KBM-7 (cell line): ENCODE results near the gene ARHGAP42.

Experiments
- DNase-seq: peaks from one replicate; pipeline ENCODE4 v3.0.0-alpha.2; 2015
- in situ Hi-C: fragments of 300-500 bp; cut with MboI; formaldehyde crosslinking; loops from 2 replicates; pipeline ENCODE4 v1.14.3; 2020; ENCODE audit warnings: low sequenced_read_pairs, low pct_unique_long_range_greater_than_20kb, mixed read lengths

Gene ARHGAP42

DNA sequence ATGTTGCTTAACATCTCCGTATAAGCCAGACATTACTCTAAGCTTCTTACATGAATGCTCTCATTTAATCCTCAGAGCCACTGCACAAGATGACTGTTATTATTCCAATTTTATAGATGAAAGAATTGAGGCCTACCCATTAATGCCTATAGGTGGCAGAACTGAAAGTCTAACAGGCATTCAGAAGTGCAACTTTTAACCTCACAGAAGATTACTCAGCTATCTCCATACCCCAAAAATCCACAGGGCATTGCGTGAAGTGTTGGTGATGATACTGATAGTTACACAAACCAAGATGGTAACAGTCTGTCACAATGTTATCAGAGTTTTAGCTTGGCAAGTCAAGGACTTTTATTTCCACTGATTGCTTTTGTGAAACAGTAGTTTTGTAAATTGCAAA lies 130.5 kb downstream of the ARHGAP42 start:
- DNase-seq, result no peak
- in situ Hi-C loops, result no loop called here

- in situ Hi-C loops, result no loop called here
- no peak for DNase-seq
Observed at GRCh38 chr11:100820621-100821020, 133.5 kb downstream of the ARHGAP42 start.

DNA sequence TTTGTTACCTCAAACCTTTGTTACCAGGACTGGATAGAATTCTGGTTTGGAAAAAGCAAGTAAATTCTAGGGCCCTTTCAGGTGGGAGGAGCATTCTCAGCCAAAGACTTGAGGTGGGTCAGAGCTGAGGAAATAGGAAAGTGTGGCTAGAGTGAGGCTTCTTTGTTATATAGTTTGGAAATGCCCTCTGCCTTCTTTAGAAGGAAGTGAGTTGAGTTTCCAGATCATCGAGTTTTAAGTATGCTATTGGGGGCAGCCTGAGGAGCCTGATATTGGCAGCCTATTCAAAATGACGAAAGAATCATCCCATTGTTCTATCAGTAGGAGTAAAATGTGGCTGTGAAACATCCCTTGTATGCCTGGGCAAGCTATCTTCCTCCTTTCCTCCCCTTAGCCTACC lies 134.1 kb downstream of the ARHGAP42 start:
- in situ Hi-C loops, result no loop called here
- no peak for DNase-seq

DNA sequence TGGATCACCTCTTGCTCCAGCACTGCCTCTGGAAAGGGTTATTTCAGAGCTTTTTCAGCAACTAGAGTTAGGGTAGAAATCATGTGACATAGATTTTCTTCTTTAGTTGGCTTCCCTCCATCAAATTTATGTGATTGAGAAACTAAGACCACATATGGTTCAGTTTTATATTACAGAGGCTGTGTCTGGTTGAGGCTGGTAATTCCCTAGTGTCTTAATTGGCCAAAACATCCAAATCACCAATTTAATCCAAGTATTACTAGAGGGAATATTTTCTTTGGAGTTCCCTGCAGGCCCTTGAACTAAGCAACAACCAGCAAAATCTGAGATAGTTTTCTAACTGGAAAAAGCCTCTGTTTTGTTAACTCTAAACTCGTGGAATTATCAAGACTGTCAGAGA lies 136.3 kb downstream of the ARHGAP42 start:
- no peak for DNase-seq
- in situ Hi-C loops, result no loop called here

GRCh38 chr11:100824041-100824809 lies 137.1 kb downstream of the ARHGAP42 start:
- in situ Hi-C loops, result no loop called here
- no peak for DNase-seq

GRCh38 chr11:100825626-100826025 lies 138.5 kb downstream of the ARHGAP42 start:
- no peak for DNase-seq
- in situ Hi-C loops, result no loop called here

- DNase-seq, result no peak
- in situ Hi-C loops, result no loop called here
Observed at GRCh38 chr11:100827934-100828661, 141.0 kb downstream of the ARHGAP42 start.

DNA sequence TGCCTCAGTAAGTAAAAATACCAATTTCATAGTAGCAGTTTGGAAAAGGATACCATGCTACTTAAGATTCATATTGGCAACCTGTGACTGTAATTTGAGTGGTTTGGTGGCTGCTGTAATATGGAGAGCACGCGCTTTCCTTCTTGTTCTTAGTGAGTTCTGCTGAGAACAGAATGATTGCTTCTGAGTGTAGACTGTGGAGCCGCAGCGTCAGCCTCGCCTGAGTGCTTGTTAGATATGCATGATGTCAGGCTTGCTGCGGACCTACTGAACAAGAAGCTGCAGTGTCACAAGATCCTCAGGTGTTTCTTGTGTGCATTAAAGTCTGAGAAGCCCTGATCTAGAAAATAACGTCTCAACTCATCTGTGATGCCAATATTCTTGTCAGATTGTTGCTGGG lies 143.2 kb downstream of the ARHGAP42 start:
- in situ Hi-C loops, result no loop called here
- DNase-seq, result no peak

- in situ Hi-C loops, result no loop called here
- DNase-seq, result no peak
Observed at GRCh38 chr11:100830978-100831732, 144.1 kb downstream of the ARHGAP42 start.

DNA sequence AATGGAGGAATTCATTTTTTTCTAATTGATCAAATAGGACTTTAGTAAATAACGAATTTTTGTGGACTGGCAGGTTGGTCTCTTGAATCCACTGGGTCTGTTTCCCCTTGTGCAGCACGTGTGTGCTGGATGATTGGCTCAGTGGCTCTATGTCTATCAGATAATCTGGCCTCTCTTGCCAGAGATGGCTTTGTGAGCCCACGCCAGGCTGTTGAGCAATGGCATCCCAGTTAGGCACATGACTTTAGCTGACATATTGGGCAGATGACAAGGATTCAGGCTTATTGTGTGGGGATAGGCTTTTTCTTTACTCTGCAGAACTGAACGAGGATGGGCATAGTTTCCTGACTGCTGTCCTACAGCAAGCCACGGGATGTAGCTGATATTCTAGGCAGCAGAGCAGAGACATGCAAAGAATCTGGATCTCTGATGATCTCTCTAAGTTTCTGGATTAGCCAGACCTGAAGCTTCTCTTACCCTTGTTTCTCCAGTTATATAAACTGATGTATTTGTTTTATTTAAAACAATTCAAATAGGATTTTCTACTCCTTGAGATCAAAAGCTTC lies 144.9 kb downstream of the ARHGAP42 start:
- DNase-seq, result no peak
- in situ Hi-C loops, result no loop called here

- no peak for DNase-seq
- in situ Hi-C loops, result no loop called here
Observed at GRCh38 chr11:100832829-100833228, 145.7 kb downstream of the ARHGAP42 start.

DNA sequence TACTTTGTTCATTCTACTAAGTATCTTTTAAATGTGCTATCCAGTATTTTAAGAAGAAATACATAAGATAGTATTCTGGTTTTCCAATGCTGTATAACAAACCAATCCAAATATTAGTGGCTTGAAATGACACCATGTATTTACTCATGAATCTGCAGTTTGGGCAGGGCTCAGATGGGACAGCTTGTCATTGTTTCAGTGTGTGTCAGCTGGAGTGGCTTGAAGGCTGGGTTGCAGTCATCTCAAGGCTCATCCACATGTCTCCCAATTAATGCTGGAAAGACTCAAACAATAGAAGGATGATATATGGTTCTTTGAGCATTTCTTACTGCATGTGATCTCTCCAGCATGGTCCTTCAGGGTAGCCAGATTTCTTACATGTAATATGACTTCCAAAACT lies 146.2 kb downstream of the ARHGAP42 start:
- in situ Hi-C loops, result no loop called here
- no peak for DNase-seq

GRCh38 chr11:100835854-100836253 lies 148.8 kb downstream of the ARHGAP42 start:
- in situ Hi-C loops, result no loop called here
- DNase-seq, result no peak

- in situ Hi-C loops, result no loop called here
- no peak for DNase-seq
Observed at GRCh38 chr11:100837311-100837710, 150.2 kb downstream of the ARHGAP42 start.

DNA sequence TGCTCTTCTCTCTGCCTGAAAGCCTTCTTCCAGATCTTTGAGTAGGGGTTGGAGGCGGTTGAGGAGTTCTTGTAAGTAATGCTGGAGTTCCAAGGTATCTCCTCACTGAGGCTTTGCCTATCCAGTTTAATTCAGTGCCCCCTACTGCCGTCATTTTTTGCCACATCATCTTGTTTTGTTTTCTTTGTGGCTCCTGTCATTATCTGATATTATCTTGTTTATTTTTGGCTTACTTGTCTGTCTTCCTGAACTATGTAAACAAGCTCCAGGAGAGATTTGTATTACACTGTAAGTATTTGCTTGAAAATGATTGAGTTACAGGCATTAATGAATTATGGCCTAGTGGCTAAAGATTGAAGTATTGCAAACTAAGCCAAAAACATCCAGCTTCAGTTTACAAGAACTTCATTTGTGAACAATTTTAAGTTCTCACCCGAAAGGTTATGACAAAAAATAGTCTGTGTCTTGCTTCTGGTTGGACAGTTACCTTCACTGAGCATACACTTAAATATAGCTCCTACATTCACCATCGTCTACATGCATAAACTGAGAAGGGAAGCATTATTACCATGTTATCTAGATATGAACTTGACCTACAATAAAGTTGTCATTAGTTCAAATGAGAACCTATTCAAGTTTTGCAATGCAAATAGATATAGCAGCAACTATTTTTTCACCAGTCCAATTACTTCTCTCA lies 154.8 kb downstream of the ARHGAP42 start:
- in situ Hi-C loops, result no loop called here
- DNase-seq, result no peak

GRCh38 chr11:100847696-100848216 lies 160.7 kb downstream of the ARHGAP42 start:
- DNase-seq, result no peak
- in situ Hi-C loops, result no loop called here

- in situ Hi-C loops, result no loop called here
- no peak for DNase-seq
Observed at GRCh38 chr11:100849009-100849900, 162.2 kb downstream of the ARHGAP42 start.

GRCh38 chr11:100849901-100850235 lies 162.8 kb downstream of the ARHGAP42 start:
- no peak for DNase-seq
- in situ Hi-C loops, result no loop called here
